D721Med (cell line): ENCODE measurements around the gene VPS50.

ENCODE experiments used
- DNase-seq: peaks from one replicate; pipeline ENCODE4 v3.0.0; 2011; ENCODE audit warnings: low spot score; ENCODE audit not compliant: insufficient read length
- FAIRE-seq: peaks from 2 replicates; lab custom pipeline; 2011; peaks lifted over from hg19 to GRCh38; lab: Jason Lieb, UNC
- CTCF ChIP-seq: IDR thresholded peaks from 2 replicates; pipeline ENCODE4 v1.5.1; 2012; ENCODE audit warnings: mild to moderate bottlenecking, control low read depth; ENCODE audit not compliant: insufficient read depth; ENCODE audit errors: missing control alignments

The VPS50 gene

GRCh38 chr7:93202594-93203250 lies 29.4 kb upstream of the VPS50 start:
- TF ChIP-seq CTCF: no peak
- FAIRE-seq (no peak), DNase-seq (no peak)

GRCh38 chr7:93203496-93203895 lies 28.7 kb upstream of the VPS50 start:
- no peak for DNase-seq
- TF ChIP-seq CTCF: no peak
- no peak for FAIRE-seq

GRCh38 chr7:93205046-93205445 lies 27.1 kb upstream of the VPS50 start:
- TF ChIP-seq CTCF: no peak
- DNase-seq (no peak), FAIRE-seq (no peak)

- no peak for FAIRE-seq
- DNase-seq: no peak
- TF ChIP-seq CTCF: no peak
Observed at GRCh38 chr7:93211228-93211818, 20.8 kb upstream of the VPS50 start.

- DNase-seq: no peak
- no peak for FAIRE-seq
- TF ChIP-seq CTCF: no peak
Observed at GRCh38 chr7:93212881-93213280, 19.3 kb upstream of the VPS50 start.

GRCh38 chr7:93218997-93219827 lies 13.0 kb upstream of the VPS50 start:
- FAIRE-seq (no peak), DNase-seq (no peak)
- no peak for TF ChIP-seq CTCF
